H1 (cell line): Measurements from ENCODE around the gene LMNTD1.
"Not testable (repeated sequence)": the region's sequence is repeated elsewhere in the genome, so short reads cannot be mapped to it uniquely, and the experiment has no call there.

Experiments used
- CEBPB ChIP-seq: IDR thresholded peaks from 2 replicates; pipeline ENCODE4 v1.6.1; 2012; ENCODE audit warnings: low read depth, low read length
- CTCF ChIP-seq, 3 experiments: IDR thresholded peaks; 1 replicate in 2 of 3; 2 replicates in 1 of 3; pipeline versions ENCODE4 v1.5.1 to v1.6.1; 2011; ENCODE audit warnings: low read length in 3 of 3, mild to moderate bottlenecking in 3 of 3, inconsistent platforms in 2 of 3, low read depth in 1 of 3, moderate library complexity in 1 of 3; ENCODE audit not compliant: insufficient read depth in 1 of 3; ENCODE audit errors: control extremely low read depth in 1 of 3
- TBP ChIP-seq: IDR thresholded peaks from 2 replicates; pipeline ENCODE4 v1.6.1; 2011; ENCODE audit warnings: low read depth, low read length, improper control_type of control experiment

DNA sequence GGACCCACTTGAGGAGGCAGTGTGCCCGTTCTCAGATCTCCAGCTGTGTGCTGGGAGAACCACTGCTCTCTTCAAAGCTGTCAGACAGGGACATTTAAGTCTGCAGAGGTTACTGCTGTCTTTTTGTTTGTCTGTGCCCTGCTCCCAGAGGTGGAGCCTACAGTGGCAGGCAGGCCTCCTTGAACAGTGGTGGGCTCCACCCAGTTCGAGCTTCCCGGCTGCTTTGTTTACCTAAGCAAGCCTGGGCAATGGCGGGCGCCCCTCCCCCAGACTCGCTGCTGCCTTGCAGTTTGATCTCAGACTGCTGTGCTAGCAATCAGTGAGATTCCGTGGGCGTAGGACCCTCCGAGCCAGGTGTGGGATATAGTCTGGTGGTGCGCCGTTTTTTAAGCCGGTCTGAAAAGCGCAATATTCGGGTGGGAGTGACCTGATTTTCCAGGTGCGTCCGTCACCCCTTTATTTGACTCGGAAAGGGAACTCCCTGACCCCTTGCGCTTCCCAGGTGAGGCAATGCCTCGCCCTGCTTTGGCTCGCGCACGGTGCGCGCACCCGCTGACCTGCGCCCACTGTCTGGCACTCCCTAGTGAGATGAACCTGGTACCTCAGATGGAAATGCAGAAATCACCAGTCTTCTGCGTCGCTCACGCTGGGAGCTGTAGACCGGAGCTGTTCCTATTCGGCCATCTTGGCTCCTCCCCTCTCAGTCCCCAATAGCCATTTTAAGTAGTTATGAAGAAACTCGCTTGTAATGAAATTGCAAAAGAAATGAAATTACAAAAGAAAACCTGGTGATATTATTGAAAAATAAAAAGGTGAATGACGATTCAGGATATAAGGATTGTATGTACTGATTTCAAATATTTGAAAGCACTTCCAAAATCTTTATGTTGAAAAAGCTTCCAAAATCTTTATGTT lies 63.9 kb downstream of the LMNTD1 start:
- not testable (repeated sequence) for TF ChIP-seq CTCF (IDR thresholded peaks at IDR 0.05; ENCODE audit: control extremely low read depth in 1 of 3, insufficient read depth in 1 of 3, low read depth in 1 of 3, low read length in 3 of 3); CEBPB; TBP
